Gastroesophageal sphincter (tissue), 3 donors: ENCODE measurements around the gene ERMN.

Experiments used
- POLR2A ChIP-seq, 2 donors: fragments of 450-650 bp; IDR thresholded peaks; one replicate each; pipeline ENCODE4 v1.6.1; 2017; ENCODE audit warnings: antibody characterized with exemption in 2 of 2, mild to moderate bottlenecking in 2 of 2, moderate library complexity in 1 of 2
- POLR2AphosphoS5 ChIP-seq: sonication (generic); formaldehyde crosslinking; IDR thresholded peaks from one replicate; pipeline ENCODE4 v1.6.1; 2017; ENCODE audit warnings: antibody characterized with exemption
- TF ChIP-seq, protein P1 (sequence below), 4 experiments: fragments of 200-600 bp in 2 of 4; fragments of 450-650 bp in 2 of 4; sonication (generic) in 1 of 4; IDR thresholded peaks; one replicate each; pipeline ENCODE4 v1.5.1; 2017 to 2019; ENCODE audit warnings: antibody characterized with exemption in 4 of 4, mild to moderate bottlenecking in 2 of 4, moderate library complexity in 2 of 4

DNA sequence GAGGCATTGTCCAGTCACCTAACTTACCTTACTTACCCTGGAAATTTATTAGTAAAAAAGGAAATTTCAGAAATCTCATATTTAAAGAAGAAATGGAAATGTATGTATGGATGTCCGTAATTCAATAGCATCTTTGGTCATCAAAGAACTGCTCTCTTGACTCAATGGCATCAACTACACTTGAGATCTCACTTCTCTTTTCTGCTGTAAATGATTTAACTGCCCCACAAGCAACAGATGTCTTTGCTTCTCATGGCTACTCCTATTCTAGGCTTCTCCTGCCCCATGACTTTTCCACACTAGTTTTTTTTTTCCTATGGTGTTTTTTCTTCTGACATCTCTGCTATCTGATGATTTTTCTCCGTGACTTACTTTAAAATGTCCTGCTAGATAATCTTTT is 34.0 kb upstream of the ERMN start:
- TF ChIP-seq POLR2A (IDR thresholded peaks at IDR 0.05) (no peak), POLR2AphosphoS5 (no peak)
- TF ChIP-seq, protein P1, sequence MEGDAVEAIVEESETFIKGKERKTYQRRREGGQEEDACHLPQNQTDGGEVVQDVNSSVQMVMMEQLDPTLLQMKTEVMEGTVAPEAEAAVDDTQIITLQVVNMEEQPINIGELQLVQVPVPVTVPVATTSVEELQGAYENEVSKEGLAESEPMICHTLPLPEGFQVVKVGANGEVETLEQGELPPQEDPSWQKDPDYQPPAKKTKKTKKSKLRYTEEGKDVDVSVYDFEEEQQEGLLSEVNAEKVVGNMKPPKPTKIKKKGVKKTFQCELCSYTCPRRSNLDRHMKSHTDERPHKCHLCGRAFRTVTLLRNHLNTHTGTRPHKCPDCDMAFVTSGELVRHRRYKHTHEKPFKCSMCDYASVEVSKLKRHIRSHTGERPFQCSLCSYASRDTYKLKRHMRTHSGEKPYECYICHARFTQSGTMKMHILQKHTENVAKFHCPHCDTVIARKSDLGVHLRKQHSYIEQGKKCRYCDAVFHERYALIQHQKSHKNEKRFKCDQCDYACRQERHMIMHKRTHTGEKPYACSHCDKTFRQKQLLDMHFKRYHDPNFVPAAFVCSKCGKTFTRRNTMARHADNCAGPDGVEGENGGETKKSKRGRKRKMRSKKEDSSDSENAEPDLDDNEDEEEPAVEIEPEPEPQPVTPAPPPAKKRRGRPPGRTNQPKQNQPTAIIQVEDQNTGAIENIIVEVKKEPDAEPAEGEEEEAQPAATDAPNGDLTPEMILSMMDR (IDR thresholded peaks at IDR 0.05) = no peak
